IMR-90 (cell line): ENCODE results near the gene BCAR1. TPM values are rescaled to one million over a fixed set of nuclear protein-coding genes. Genes with fewer than 3 reads are reported as not detected.

Experiments
- ATAC-seq: fragments of 200-7000 bp; cut with Tn5 transposase; 2 replicates; pipeline ENCODE4 v1.9.1; 2020; ENCODE audit warnings: low read depth, mild to moderate bottlenecking, moderate library complexity
- BruUV-seq: library from RNA; stranded (reverse); fragments of 400-500 nt; replicated peaks from 2 replicates; lab custom pipeline; 2021; lab: Mats Ljungman, UMichigan
- CTCF ChIA-PET: fragments of 300-600 bp; formaldehyde crosslinking; extraction: SDS; loops from one replicate; lab custom pipeline; 2021; ENCODE audit warnings: antibody characterized with exemption; lab: Yijun Ruan, JAX
- POLR2A ChIA-PET: fragments of 300-600 bp; sonication (Branson Sonifier 250); formaldehyde crosslinking; loops from one replicate; lab custom pipeline; 2022; ENCODE audit warnings: antibody characterized with exemption; ENCODE audit not compliant: unreplicated experiment; lab: Charles Lee
- DNase-seq: peaks from one replicate; pipeline ENCODE4 v3.0.0; 2013
- H2AFZ ChIP-seq: replicated peaks from 2 replicates; pipeline ENCODE3; 2013; ENCODE audit warnings: low read length, mild to moderate bottlenecking; ENCODE audit not compliant: poor library complexity
- H2AK5ac ChIP-seq: 2 replicates; pipeline ENCODE4 v1.6.1; 2013; ENCODE audit warnings: low read depth, low read length, inconsistent platforms
- H2AK9ac ChIP-seq: replicated peaks from 2 replicates; pipeline ENCODE3; 2013; ENCODE audit warnings: mild to moderate bottlenecking, low read depth, low read length, moderate library complexity; ENCODE audit not compliant: poor library complexity
- H2BK120ac ChIP-seq: 2 replicates; pipeline ENCODE4 v1.6.1; 2013; ENCODE audit warnings: low read depth, low read length, inconsistent platforms
- H2BK15ac ChIP-seq: 3 replicates; pipeline ENCODE4 v1.6.1; 2013; ENCODE audit warnings: low read depth, low read length, inconsistent platforms
- H2BK20ac ChIP-seq: 2 replicates; pipeline ENCODE4 v1.6.1; 2013; ENCODE audit warnings: low read depth, mild to moderate bottlenecking, inconsistent platforms, low read length, moderate library complexity
- H2BK5ac ChIP-seq: 2 replicates; pipeline ENCODE4 v1.6.1; 2013; ENCODE audit warnings: mild to moderate bottlenecking, low read depth, low read length, inconsistent platforms; ENCODE audit not compliant: poor library complexity, severe bottlenecking
- H3K14ac ChIP-seq: replicated peaks from 2 replicates; pipeline ENCODE4 v1.6.1; 2013; ENCODE audit warnings: low read depth, low read length, inconsistent platforms
- H3K18ac ChIP-seq: 2 replicates; pipeline ENCODE4 v1.6.1; 2013; ENCODE audit warnings: low read depth, low read length, control low read depth
- H3K23ac ChIP-seq: 2 replicates; pipeline ENCODE4 v1.6.1; 2013; ENCODE audit warnings: low read depth, low read length, inconsistent platforms
- H3K27ac ChIP-seq: 2 replicates; pipeline ENCODE4 v1.5.1; 2013; ENCODE audit warnings: mild to moderate bottlenecking, control low read depth, low read length; ENCODE audit not compliant: insufficient read depth
- H3K27me3 ChIP-seq: 2 replicates; pipeline ENCODE4 v1.6.1; 2013; ENCODE audit warnings: low read length; ENCODE audit not compliant: control insufficient read depth, insufficient read depth
- H3K36me3 ChIP-seq: 2 replicates; pipeline ENCODE4 v1.6.1; 2013; ENCODE audit warnings: low read length, mixed read lengths; ENCODE audit not compliant: control insufficient read depth, insufficient read depth
- H3K4ac ChIP-seq: 2 replicates; pipeline ENCODE4 v1.6.1; 2013; ENCODE audit warnings: low read depth, low read length, inconsistent platforms
- H3K4me1 ChIP-seq: 2 replicates; pipeline ENCODE4 v1.6.1; 2013; ENCODE audit warnings: low read length, mixed read lengths; ENCODE audit not compliant: control insufficient read depth, insufficient read depth
- H3K4me2 ChIP-seq: 2 replicates; pipeline ENCODE4 v1.6.1; 2013; ENCODE audit warnings: low read depth, mild to moderate bottlenecking, control low read depth, low read length, moderate library complexity
- H3K4me3 ChIP-seq: 2 replicates; pipeline ENCODE4 v1.5.1; 2013; ENCODE audit warnings: low read depth, mild to moderate bottlenecking, control low read depth, low read length, moderate library complexity; ENCODE audit not compliant: insufficient read depth
- H3K56ac ChIP-seq: 2 replicates; pipeline ENCODE4 v1.6.1; 2013; ENCODE audit warnings: low read length, inconsistent platforms; ENCODE audit not compliant: insufficient read depth; ENCODE audit errors: extremely low read depth
- H3K79me1 ChIP-seq, 2 experiments: 2 replicates each; pipeline ENCODE4 v1.6.1; 2013; ENCODE audit warnings: low read length in 2 of 2, inconsistent platforms in 1 of 2, low read depth in 1 of 2
- H3K9ac ChIP-seq: 2 replicates; pipeline ENCODE4 v1.6.1; 2013; ENCODE audit warnings: low read depth, low read length, control low read depth
- H3K9me1 ChIP-seq: 2 replicates; pipeline ENCODE4 v1.6.1; 2013; ENCODE audit warnings: low read length, inconsistent platforms; ENCODE audit not compliant: insufficient read depth
- H3K9me3 ChIP-seq: 2 replicates; pipeline ENCODE4 v1.6.1; 2013; ENCODE audit warnings: low read length; ENCODE audit not compliant: control insufficient read depth, insufficient read depth
- H4K20me1 ChIP-seq: 2 replicates; pipeline ENCODE4 v1.6.1; 2013; ENCODE audit warnings: low read length, inconsistent platforms; ENCODE audit not compliant: insufficient read depth
- H4K5ac ChIP-seq: 2 replicates; pipeline ENCODE4 v1.6.1; 2013; ENCODE audit warnings: mild to moderate bottlenecking, low read depth, low read length, control low read depth
- H4K8ac ChIP-seq, 2 experiments: 2 replicates each; pipeline ENCODE4 v1.6.1; 2013; ENCODE audit warnings: low read depth in 2 of 2, low read length in 2 of 2, control low read depth in 1 of 2, inconsistent platforms in 1 of 2
- H4K91ac ChIP-seq: 2 replicates; pipeline ENCODE4 v1.6.1; 2013; ENCODE audit warnings: low read depth, low read length, inconsistent platforms; ENCODE audit not compliant: insufficient read depth
- BHLHE40 ChIP-seq: fragments of 150-350 bp; IDR thresholded peaks from 2 replicates; pipeline ENCODE4 v1.6.1; 2016; ENCODE audit warnings: mild to moderate bottlenecking, low read depth, low read length
- CEBPB ChIP-seq: IDR thresholded peaks from 2 replicates; pipeline ENCODE4 v1.6.1; 2012; ENCODE audit warnings: low read depth, low read length, improper control_type of control experiment
- CHD1 ChIP-seq: IDR thresholded peaks from 2 replicates; pipeline ENCODE4 v1.6.1; 2012; ENCODE audit warnings: low read depth, low read length, improper control_type of control experiment
- ELK1 ChIP-seq: fragments of 150-350 bp; IDR thresholded peaks from 2 replicates; pipeline ENCODE4 v1.6.1; 2016; ENCODE audit warnings: low read depth, mild to moderate bottlenecking, low read length, moderate library complexity, borderline replicate concordance
- FOS ChIP-seq: fragments of 150-350 bp; IDR thresholded peaks from 2 replicates; pipeline ENCODE4 v1.6.1; 2016; ENCODE audit warnings: low read depth, low read length
- MAFK ChIP-seq: IDR thresholded peaks from 2 replicates; pipeline ENCODE4 v1.6.1; 2012; ENCODE audit warnings: low read depth, low read length, improper control_type of control experiment
- MAZ ChIP-seq: IDR thresholded peaks from 2 replicates; pipeline ENCODE4 v1.6.1; 2012; ENCODE audit warnings: low read depth, mild to moderate bottlenecking, low read length, improper control_type of control experiment, moderate library complexity, borderline replicate concordance
- MXI1 ChIP-seq: IDR thresholded peaks from 2 replicates; pipeline ENCODE4 v1.6.1; 2012; ENCODE audit warnings: low read depth, mild to moderate bottlenecking, low read length, moderate library complexity, borderline replicate concordance
- NFE2L2 ChIP-seq: fragments of 150-350 bp; IDR thresholded peaks from 2 replicates; pipeline ENCODE4 v1.6.1; 2016; ENCODE audit warnings: low read depth, mild to moderate bottlenecking, low read length
- POLR2A ChIP-seq: IDR thresholded peaks from 2 replicates; pipeline ENCODE4 v1.6.1; 2012; ENCODE audit warnings: mild to moderate bottlenecking, low read depth, low read length
- RAD21 ChIP-seq: IDR thresholded peaks from 2 replicates; pipeline ENCODE4 v1.6.1; 2012; ENCODE audit warnings: low read length, improper control_type of control experiment
- RCOR1 ChIP-seq: IDR thresholded peaks from 2 replicates; pipeline ENCODE4 v1.6.1; 2012; ENCODE audit warnings: mild to moderate bottlenecking, low read length, improper control_type of control experiment; ENCODE audit not compliant: insufficient replicate concordance
- RFX5 ChIP-seq: IDR thresholded peaks from 2 replicates; pipeline ENCODE4 v1.8.0; 2012; ENCODE audit warnings: low read depth, mild to moderate bottlenecking, low read length, moderate library complexity
- SMC3 ChIP-seq: fragments of 150-350 bp; IDR thresholded peaks from 2 replicates; pipeline ENCODE4 v1.6.1; 2016; ENCODE audit warnings: low read depth, mild to moderate bottlenecking, antibody characterized with exemption, low read length, moderate library complexity
- WGBS, 2 experiments: methylation state at CpG; one replicate each; pipeline versions ENCODE4 v1.1.5 to v1.1.7; 2013; ENCODE audit warnings: missing lambda C conversion rate in 2 of 2; ENCODE audit not compliant: insufficient read length in 1 of 2; ENCODE audit errors: extremely low coverage in 2 of 2; 5-methylcytosine and 5-hydroxymethylcytosine counted together
- dilution Hi-C: fragments of 300-500 bp; cut with HindIII; formaldehyde crosslinking; loops from one replicate; pipeline ENCODE4 v1.14.3; 2018; ENCODE audit warnings: low sequenced_read_pairs; ENCODE audit not compliant: unreplicated experiment
- in situ Hi-C: fragments of 300-500 bp; cut with MboI; formaldehyde crosslinking; loops from 3 replicates; pipeline ENCODE4 v1.14.3; 2019; ENCODE audit warnings: low sequenced_read_pairs, inconsistent platforms, mixed read lengths
- intact Hi-C: fragments of 100-400 bp; cut with micrococcal nuclease; formaldehyde crosslinking; loops from 2 replicates; pipeline ENCODE4 v1.10.0; 2022
- polyA plus RNA-seq, 3 experiments: library from polyadenylated mRNA; depleted of rRNA; stranded (reverse); fragments of >200 nt; gene quantifications; 2 replicates each; pipeline ENCODE4 v1.2.3, GENCODE V29; 2012; ENCODE audit warnings: low replicate concordance in 1 of 3
- total RNA-seq: library from RNA; depleted of rRNA; stranded (reverse); fragments of >200 nt; gene quantifications from 2 replicates; pipeline ENCODE4 v1.2.3, GENCODE V29; 2012
- TF ChIP-seq, protein P1 (sequence below): conservative IDR thresholded peaks from 2 replicates; pipeline ENCODE4 v1.5.1; 2012; ENCODE audit warnings: mild to moderate bottlenecking, low read depth, low read length, improper control_type of control experiment
- TF ChIP-seq, protein P2 (sequence below): fragments of 150-350 bp; IDR thresholded peaks from 2 replicates; pipeline ENCODE4 v1.6.1; 2017; ENCODE audit warnings: mild to moderate bottlenecking, antibody characterized with exemption, low read length, low read depth

BCAR1 gene
- total and polyA plus RNA-seq, 2 of the 4 experiments (the other 2 are of a cell fraction), result 18.1 to 99.4 TPM

- Histone ChIP-seq H3K9me1 (peaks cover 48% of the 10 kb centered on the region), H2BK5ac (peak overlapping the region; percentile 98), H3K4me2 (no peak overlapping the region; the same call in 1 of the 2 replicates), H4K20me1 (peaks cover 73% of the 10 kb centered on the region), H3K14ac (peak overlapping the region; percentile 77), H3K27ac (peak overlapping the region; percentile 93), H3K56ac (no peak overlapping the region), H3K36me3 (peaks cover 10% of the 10 kb centered on the region; the same call in 1 of the 2 replicates), H2BK15ac (peak overlapping the region; percentile 96; the same call in 1 of the 3 replicates), H3K9me3 (no peaks in the 10 kb centered on the region), H3K4me1 (peaks cover 62% of the 10 kb centered on the region), H2BK20ac (no peak overlapping the region), H3K4ac (peak overlapping the region; percentile 100), H4K5ac (no peak overlapping the region), H2AK9ac (peak overlapping the region; percentile 66), H3K4me3 (no peak overlapping the region), H4K91ac (peak overlapping the region; percentile 98), H3K79me1 (peaks cover 4 to 55% of the 10 kb centered on the region in 2 experiments; a peak in 3 of 4 replicates), H3K27me3 (no peaks in the 10 kb centered on the region), H2AFZ (no peak overlapping the region), H3K18ac (no peak overlapping the region; the same call in 1 of the 2 replicates), H4K8ac (peak overlapping the region; percentile 89 to 95; a peak in 2 of 4 replicates), H3K9ac (peak overlapping the region; percentile 16; the same call in 1 of the 2 replicates), H2BK120ac (peak overlapping the region; percentile 95), H2AK5ac (peak overlapping the region; percentile 99), H3K23ac (peak overlapping the region; percentile 90)
- WGBS, 2 experiments, result 77% methylated on average over 8 of the region's 13 CpGs; no CpG with 5 or more reads in 1 of the 2 experiments
- ATAC-seq, result no peak
- DNase-seq, result no peak
- dilution Hi-C loops (no loop called here), intact Hi-C loops (no loop called here), in situ Hi-C loops (no loop called here)
- TF ChIP-seq ELK1, result no peak
- no peak for TF ChIP-seq MAFK
- TF ChIP-seq FOS, result no peak
- no peak for TF ChIP-seq CHD1
- no peak for TF ChIP-seq MAZ
- no peak for TF ChIP-seq RFX5
- TF ChIP-seq BHLHE40, result no peak
- no peak for TF ChIP-seq RAD21
- no peak for TF ChIP-seq NFE2L2
- no peak for TF ChIP-seq MXI1
- no peak for TF ChIP-seq CEBPB
- no peak for TF ChIP-seq RCOR1
- TF ChIP-seq SMC3, result no peak
- TF ChIP-seq, protein P1, sequence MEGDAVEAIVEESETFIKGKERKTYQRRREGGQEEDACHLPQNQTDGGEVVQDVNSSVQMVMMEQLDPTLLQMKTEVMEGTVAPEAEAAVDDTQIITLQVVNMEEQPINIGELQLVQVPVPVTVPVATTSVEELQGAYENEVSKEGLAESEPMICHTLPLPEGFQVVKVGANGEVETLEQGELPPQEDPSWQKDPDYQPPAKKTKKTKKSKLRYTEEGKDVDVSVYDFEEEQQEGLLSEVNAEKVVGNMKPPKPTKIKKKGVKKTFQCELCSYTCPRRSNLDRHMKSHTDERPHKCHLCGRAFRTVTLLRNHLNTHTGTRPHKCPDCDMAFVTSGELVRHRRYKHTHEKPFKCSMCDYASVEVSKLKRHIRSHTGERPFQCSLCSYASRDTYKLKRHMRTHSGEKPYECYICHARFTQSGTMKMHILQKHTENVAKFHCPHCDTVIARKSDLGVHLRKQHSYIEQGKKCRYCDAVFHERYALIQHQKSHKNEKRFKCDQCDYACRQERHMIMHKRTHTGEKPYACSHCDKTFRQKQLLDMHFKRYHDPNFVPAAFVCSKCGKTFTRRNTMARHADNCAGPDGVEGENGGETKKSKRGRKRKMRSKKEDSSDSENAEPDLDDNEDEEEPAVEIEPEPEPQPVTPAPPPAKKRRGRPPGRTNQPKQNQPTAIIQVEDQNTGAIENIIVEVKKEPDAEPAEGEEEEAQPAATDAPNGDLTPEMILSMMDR, result no peak
- no peak for TF ChIP-seq POLR2A
- TF ChIP-seq, protein P2, sequence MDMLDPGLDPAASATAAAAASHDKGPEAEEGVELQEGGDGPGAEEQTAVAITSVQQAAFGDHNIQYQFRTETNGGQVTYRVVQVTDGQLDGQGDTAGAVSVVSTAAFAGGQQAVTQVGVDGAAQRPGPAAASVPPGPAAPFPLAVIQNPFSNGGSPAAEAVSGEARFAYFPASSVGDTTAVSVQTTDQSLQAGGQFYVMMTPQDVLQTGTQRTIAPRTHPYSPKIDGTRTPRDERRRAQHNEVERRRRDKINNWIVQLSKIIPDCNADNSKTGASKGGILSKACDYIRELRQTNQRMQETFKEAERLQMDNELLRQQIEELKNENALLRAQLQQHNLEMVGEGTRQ, result no peak
- ChIA-PET CTCF (no interaction called here), POLR2A (no interaction called here)
- BruUV-seq, result no TSS peak
Observed at GRCh38 chr16:75247249-75247648, 4.2 kb downstream of the BCAR1 start.
